ENCODE data around the gene TRMT61A. TPM values are rescaled to one million over a fixed set of nuclear protein-coding genes. Genes with fewer than 3 reads are reported as not detected.

Gene TRMT61A
- total RNA-seq (10 to 100 TPM in 1 of 6 donors, 1 to 10 TPM in 5; 3.3 to 10.4 (median 6.3) TPM), polyA plus RNA-seq (10 to 100 TPM; 13.2 to 16.1 TPM)

DNA sequence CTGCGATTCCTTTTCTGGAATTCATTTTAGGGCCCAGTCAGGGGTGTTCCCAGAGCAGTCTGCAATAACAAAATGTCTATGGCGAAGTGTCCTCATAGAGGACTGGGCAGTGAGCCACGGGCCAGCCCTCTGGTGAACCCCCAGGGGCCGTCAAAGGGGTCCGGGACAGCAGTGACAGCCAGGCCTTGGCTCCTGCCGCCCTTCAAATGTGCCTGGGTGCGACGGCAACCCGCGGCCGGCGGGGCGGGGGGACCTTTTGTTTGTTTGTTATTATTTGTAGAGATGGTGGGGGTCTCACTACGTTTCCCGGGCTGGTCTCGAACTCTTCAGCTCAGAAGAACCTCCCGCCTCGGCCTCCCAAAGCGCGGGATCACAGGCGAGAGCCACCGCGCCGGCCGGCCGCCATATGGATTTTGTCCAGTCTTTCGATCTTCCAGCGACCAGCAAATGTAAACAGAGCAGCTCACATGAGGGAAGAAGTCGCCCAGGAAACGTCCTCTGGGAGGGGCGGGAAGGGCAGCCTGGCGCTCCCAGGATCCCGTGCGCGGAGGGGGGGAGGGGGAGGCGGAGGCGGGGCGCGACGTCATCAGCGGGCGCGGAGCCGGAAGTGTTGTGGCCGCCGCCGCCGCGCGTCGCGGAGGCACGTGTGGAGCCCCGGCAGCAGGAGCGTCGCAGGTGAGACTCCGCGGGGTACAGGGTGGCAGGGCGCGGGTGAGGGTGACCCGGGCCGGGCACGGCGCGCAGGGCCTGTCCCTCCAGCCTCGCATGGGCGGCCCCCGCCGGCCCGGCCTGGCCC lies at the start of gene TRMT61A:
Gene TRMT61A (plus strand): TSS at position 610 of the 796 bp plus-strand sequence. CDS start 783 bp downstream, outside the sequence.
- WGBS, 2 donors = 1 to 2% methylated on average over 68 to 69 of the region's 70 CpGs
- DNase-seq (peak; percentile 93 to 96 (median 94)), FAIRE-seq (no peak), ATAC-seq (peak; percentile 92 to 95 (median 94))
- H3K27me3 ChIP-seq = no peaks in the 10 kb centered on the region
- peak within 1 kb of the TSS; percentile 73 to 100 (median 94) for H3K4me3 ChIP-seq
- TF ChIP-seq, protein P1, sequence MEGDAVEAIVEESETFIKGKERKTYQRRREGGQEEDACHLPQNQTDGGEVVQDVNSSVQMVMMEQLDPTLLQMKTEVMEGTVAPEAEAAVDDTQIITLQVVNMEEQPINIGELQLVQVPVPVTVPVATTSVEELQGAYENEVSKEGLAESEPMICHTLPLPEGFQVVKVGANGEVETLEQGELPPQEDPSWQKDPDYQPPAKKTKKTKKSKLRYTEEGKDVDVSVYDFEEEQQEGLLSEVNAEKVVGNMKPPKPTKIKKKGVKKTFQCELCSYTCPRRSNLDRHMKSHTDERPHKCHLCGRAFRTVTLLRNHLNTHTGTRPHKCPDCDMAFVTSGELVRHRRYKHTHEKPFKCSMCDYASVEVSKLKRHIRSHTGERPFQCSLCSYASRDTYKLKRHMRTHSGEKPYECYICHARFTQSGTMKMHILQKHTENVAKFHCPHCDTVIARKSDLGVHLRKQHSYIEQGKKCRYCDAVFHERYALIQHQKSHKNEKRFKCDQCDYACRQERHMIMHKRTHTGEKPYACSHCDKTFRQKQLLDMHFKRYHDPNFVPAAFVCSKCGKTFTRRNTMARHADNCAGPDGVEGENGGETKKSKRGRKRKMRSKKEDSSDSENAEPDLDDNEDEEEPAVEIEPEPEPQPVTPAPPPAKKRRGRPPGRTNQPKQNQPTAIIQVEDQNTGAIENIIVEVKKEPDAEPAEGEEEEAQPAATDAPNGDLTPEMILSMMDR (IDR thresholded peaks at IDR 0.05) = no peak
- peak within 1 kb of the TSS; percentile 68 to 90 (median 78) for H3K27ac ChIP-seq
- no peaks in the 10 kb centered on the region for H3K9me3 ChIP-seq
- intact Hi-C loops (cut with DNase I) = no loop called here
- no peaks in the 10 kb centered on the region for H3K36me3 ChIP-seq
- peaks cover 6 to 32% (median 8%) of the 10 kb centered on the region in 3 donors for H3K4me1 ChIP-seq

DNA sequence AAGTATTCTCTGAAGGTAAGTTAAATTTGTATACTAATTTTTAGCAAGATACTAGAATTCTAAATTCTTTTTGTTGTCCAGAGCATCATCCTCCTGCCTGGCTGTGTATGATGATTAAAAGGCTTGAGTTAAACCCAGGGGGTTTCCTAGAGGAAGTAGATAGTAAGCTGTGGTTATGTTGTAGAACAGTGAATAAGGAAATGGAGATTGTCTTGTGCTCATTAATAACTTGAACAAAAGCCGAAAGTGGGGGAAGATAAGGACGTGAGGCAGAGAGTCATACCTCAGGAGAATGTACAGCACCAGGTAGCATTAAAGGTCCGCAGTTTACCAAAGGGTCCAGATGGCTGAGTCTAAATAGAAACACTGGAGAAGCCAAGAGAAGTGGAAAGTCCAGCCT lies 48.4 kb upstream of the TRMT61A start:
- Histone ChIP-seq H3K4me1 (no peaks in the 10 kb centered on the region), H3K27me3 (no peaks in the 10 kb centered on the region), H3K4me3 (no peak overlapping the region), H3K27ac (no peak overlapping the region), H3K9me3 (no peaks in the 10 kb centered on the region), H3K36me3 (peaks cover 3 to 33% (median 22%) of the 10 kb centered on the region in 3 donors)
- no peak for FAIRE-seq
- intact Hi-C loops (cut with DNase I) = no loop called here
- peak in 1 of 4 donors; percentile 47 for ATAC-seq
- TF ChIP-seq, protein P1 (IDR thresholded peaks at IDR 0.05) = no peak
- WGBS, 2 donors = 82 to 91% methylated on average over 3 of the region's 3 CpGs
- no peak for DNase-seq

DNA sequence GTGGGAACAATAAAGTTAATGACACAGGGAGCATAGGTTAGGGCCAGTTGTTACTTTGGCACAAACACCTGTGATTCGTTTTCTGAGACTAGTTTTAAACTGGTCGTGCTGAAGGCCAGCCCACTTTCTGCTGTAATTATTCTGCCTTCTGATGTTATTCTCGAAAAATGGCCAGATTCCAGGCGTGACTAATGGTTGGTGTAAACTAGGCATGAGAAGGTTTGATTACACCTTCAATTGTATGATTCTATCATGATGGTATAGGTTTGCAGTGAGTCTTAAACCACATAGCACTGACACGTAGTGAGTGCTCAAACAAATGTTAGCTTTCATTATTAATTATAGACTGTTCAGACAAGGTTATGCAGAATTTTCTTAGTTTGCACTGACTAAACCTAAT lies 45.4 kb upstream of the TRMT61A start:
- peak; percentile 15 to 43 (median 36) for ATAC-seq
- no peaks in the 10 kb centered on the region for H3K9me3 ChIP-seq
- peak in 1 of 6 donors; percentile 58 for DNase-seq
- H3K36me3 ChIP-seq = peaks cover 3 to 35% (median 11%) of the 10 kb centered on the region in 3 donors
- TF ChIP-seq, protein P1 (IDR thresholded peaks at IDR 0.05) = no peak
- intact Hi-C loops (cut with DNase I) = no loop called here
- no peaks in the 10 kb centered on the region for H3K4me1 ChIP-seq
- H3K4me3 ChIP-seq = no peak overlapping the region
- WGBS, 2 donors = 35 to 36% methylated on average over 5 of the region's 5 CpGs
- H3K27me3 ChIP-seq = no peaks in the 10 kb centered on the region
- no peak for FAIRE-seq
- H3K27ac ChIP-seq = no peak overlapping the region

DNA sequence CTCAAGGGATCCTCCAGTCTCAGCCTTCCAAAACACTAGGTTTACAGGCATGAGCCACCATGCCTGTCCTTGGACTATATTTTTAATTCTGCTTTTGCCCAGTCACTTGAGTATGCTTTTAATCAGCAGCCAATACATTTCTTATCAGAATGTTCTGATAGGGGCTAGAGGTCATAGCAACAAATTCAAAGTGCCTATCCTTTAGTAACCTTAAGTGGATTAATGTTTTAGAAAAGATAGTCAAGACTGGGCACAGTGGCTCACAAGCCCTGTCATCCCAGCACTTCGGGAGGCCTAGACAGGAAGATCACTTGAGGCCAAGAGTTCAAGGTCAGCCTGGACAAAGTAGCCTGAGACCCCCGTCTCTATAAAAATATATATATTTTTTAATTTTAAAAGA lies 43.5 kb upstream of the TRMT61A start:
- DNase-seq = no peak
- Histone ChIP-seq H3K9me3 (no peaks in the 10 kb centered on the region), H3K27me3 (no peaks in the 10 kb centered on the region), H3K4me3 (no peak overlapping the region), H3K36me3 (peaks cover 0 to 40% (median 4%) of the 10 kb centered on the region in 3 donors), H3K27ac (no peak overlapping the region), H3K4me1 (no peaks in the 10 kb centered on the region)
- TF ChIP-seq, protein P1 (IDR thresholded peaks at IDR 0.05) = no peak
- intact Hi-C loops (cut with DNase I) = no loop called here
- no peak for FAIRE-seq
- peak in 1 of 4 donors; percentile 11 for ATAC-seq
- 58 to 67% methylated on average over 2 of the region's 2 CpGs for WGBS, 2 donors

DNA sequence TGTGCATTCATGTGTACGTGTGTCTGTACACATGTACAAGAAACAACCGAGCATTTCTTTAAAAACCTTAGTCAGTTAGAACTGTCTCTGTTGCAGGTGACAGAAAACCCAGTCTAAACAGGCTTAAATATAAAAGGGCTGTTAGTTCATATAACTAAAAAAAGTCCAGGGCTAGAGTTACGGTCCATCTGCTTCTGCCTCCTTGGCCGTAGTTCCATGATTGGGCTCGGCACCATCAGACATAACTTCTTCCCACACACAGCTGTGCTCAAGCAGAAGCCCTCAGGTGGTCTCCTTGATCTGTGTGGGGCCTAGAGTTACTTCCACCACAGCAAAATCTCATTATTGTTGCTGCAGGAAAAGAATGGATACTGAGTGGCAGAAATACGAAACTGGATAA lies 40.9 kb upstream of the TRMT61A start:
- Histone ChIP-seq H3K9me3 (no peaks in the 10 kb centered on the region), H3K4me1 (no peaks in the 10 kb centered on the region), H3K27ac (no peak overlapping the region), H3K36me3 (peaks cover 0 to 42% (median 6%) of the 10 kb centered on the region in 3 donors), H3K4me3 (no peak overlapping the region), H3K27me3 (no peaks in the 10 kb centered on the region)
- ATAC-seq (no peak), FAIRE-seq (no peak), DNase-seq (no peak)
- WGBS, 2 donors = 91 to 93% methylated on average over 6 of the region's 6 CpGs
- TF ChIP-seq, protein P1 (IDR thresholded peaks at IDR 0.05) = no peak
- intact Hi-C loops (cut with DNase I) = no loop called here

All from pancreas (tissue), 10 donors.